Thyroid gland (tissue), 4 donors: Measurements from ENCODE around the gene MEI1. TPM values are rescaled to one million over a fixed set of nuclear protein-coding genes. Genes with fewer than 3 reads are reported as not detected.

Source experiments
- DNase-seq, 2 donors: peaks; one replicate each; pipeline ENCODE4 v3.0.0-alpha.2; 2019
- H3K27ac ChIP-seq, 3 donors: fragments of 200-600 bp; sonication (generic); 1 replicate in 2 of 3; 2 replicates in 1 of 3; pipeline ENCODE4 v1.5.1; 2016 to 2019; ENCODE audit warnings: mild to moderate bottlenecking in 1 of 3, moderate library complexity in 1 of 3
- H3K27me3 ChIP-seq: fragments of 200-600 bp; sonication (generic); one replicate; pipeline ENCODE4 v1.5.1; 2019
- H3K36me3 ChIP-seq, 2 donors: fragments of 200-600 bp; sonication (generic); one replicate each; pipeline ENCODE4 v1.5.1; 2016 to 2019
- H3K4me1 ChIP-seq, 2 donors: fragments of 200-600 bp; sonication (generic); one replicate each; pipeline ENCODE4 v1.5.1; 2017 to 2019
- H3K4me3 ChIP-seq, 3 donors: fragments of 200-600 bp; sonication (generic); replicated peaks in 1 of 3; 1 replicate in 2 of 3; 2 replicates in 1 of 3; pipeline ENCODE4 v1.5.1; 2016; ENCODE audit warnings: mild to moderate bottlenecking in 1 of 3
- H3K9me3 ChIP-seq: fragments of 200-600 bp; sonication (generic); one replicate; pipeline ENCODE4 v1.5.1; 2017
- POLR2A ChIP-seq, 2 donors: fragments of 450-650 bp; IDR thresholded peaks; one replicate each; pipeline ENCODE4 v1.6.1; 2017; ENCODE audit warnings: antibody characterized with exemption in 2 of 2, mild to moderate bottlenecking in 2 of 2, moderate library complexity in 1 of 2
- WGBS, 2 donors: methylation state at CpG; one replicate each; pipeline ENCODE4 v1.1.5; 2017; 5-methylcytosine and 5-hydroxymethylcytosine counted together
- intact Hi-C: fragments of 100-400 bp; cut with DNase I; formaldehyde crosslinking; loops from one replicate; pipeline ENCODE4 v1.15.1; 2023
- total RNA-seq, 4 donors: library from RNA; depleted of rRNA; stranded (reverse); fragments of >200 nt; gene quantifications; one replicate each; pipeline ENCODE4 v1.2.3, GENCODE V29; 2016
- TF ChIP-seq, protein P1 (sequence below), 6 experiments: fragments of 200-600 bp in 3 of 6; fragments of 450-650 bp in 3 of 6; sonication (generic) in 3 of 6; IDR thresholded peaks; one replicate each; pipeline ENCODE4 v1.5.1; 2016 to 2019; ENCODE audit warnings: antibody characterized with exemption in 6 of 6, mild to moderate bottlenecking in 2 of 6, inconsistent platforms in 1 of 6, moderate library complexity in 1 of 6

The MEI1 gene
- total RNA-seq, 4 donors from 2014 or later = 0.25 to 5.2 (median 1.4) TPM

- WGBS, 2 donors = 74 to 83% methylated on average over 6 of the region's 6 CpGs
- Histone ChIP-seq H3K4me3 (no peak overlapping the region), H3K9me3 (no peaks in the 10 kb centered on the region), H3K36me3 (peaks cover 10 to 14% of the 10 kb centered on the region in 2 donors), H3K27ac (no peak overlapping the region), H3K27me3 (no peaks in the 10 kb centered on the region), H3K4me1 (no peaks in the 10 kb centered on the region)
- no peak for DNase-seq
- intact Hi-C loops = no loop called here
- no peak for TF ChIP-seq POLR2A (IDR thresholded peaks at IDR 0.05)
- TF ChIP-seq, protein P1, sequence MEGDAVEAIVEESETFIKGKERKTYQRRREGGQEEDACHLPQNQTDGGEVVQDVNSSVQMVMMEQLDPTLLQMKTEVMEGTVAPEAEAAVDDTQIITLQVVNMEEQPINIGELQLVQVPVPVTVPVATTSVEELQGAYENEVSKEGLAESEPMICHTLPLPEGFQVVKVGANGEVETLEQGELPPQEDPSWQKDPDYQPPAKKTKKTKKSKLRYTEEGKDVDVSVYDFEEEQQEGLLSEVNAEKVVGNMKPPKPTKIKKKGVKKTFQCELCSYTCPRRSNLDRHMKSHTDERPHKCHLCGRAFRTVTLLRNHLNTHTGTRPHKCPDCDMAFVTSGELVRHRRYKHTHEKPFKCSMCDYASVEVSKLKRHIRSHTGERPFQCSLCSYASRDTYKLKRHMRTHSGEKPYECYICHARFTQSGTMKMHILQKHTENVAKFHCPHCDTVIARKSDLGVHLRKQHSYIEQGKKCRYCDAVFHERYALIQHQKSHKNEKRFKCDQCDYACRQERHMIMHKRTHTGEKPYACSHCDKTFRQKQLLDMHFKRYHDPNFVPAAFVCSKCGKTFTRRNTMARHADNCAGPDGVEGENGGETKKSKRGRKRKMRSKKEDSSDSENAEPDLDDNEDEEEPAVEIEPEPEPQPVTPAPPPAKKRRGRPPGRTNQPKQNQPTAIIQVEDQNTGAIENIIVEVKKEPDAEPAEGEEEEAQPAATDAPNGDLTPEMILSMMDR (IDR thresholded peaks at IDR 0.05) = no peak
Observed at GRCh38 chr22:41672780-41673509, 26.4 kb upstream of the MEI1 start.

DNA sequence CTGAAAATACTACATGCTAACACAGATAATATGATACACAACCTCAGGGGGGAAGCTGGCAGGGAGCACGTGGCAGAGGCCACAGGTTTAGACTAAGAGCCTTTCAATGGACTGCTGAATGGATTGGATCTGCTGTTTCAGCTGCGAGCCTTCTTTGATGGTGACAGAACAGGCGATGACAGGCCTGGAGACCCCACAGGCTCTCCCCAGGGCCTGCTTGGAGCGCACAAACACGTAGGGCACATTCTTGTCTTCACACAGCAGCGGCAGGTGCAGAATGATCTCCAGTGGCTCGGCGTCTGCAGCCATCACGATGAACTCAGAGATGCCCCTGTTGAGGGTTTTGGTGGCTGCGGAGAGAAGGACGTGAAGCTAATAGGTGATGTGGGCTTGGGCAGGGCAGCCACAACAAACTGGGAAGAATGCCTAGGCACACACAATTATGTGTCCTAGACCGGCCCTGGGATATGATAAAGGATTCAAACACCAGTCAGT, 24.4 kb upstream of the MEI1 start:
- Histone ChIP-seq H3K27ac (no peak overlapping the region), H3K4me3 (no peak overlapping the region), H3K9me3 (no peaks in the 10 kb centered on the region), H3K4me1 (no peaks in the 10 kb centered on the region), H3K36me3 (peaks cover 20 to 34% of the 10 kb centered on the region in 2 donors), H3K27me3 (no peaks in the 10 kb centered on the region)
- intact Hi-C loops = no loop called here
- 88 to 95% methylated on average over 10 to 12 of the region's 12 CpGs for WGBS, 2 donors
- no peak for TF ChIP-seq POLR2A (IDR thresholded peaks at IDR 0.05)
- TF ChIP-seq, protein P1 (IDR thresholded peaks at IDR 0.05) = no peak
- no peak for DNase-seq

- intact Hi-C loops = no loop called here
Observed at GRCh38 chr22:41676134-41676533, 23.2 kb upstream of the MEI1 start.

DNA sequence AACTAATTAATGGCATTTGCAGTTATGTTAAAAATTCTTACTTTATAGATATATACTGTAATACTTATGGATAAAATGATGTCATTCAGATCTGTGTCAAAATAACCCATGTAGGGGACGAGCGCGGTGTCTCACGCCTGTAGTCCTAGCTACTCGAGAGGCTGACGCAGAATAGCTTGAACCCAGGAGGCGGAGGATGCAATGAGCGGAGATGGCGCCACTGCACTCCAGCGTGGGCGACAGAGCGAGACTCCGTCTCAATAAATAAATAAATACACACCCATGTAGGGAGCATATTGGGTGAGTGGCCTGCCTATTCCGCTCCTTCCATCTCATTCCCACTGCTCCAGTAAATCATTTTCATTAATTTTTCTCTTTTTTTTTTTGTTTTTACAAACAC, 17.7 kb upstream of the MEI1 start:
- H3K27ac ChIP-seq = peak overlapping the region in 1 of 3 donors; percentile 89
- DNase-seq = peak in 1 of 2 donors; percentile 30
- no peaks in the 10 kb centered on the region for H3K9me3 ChIP-seq
- intact Hi-C loops = no loop called here
- H3K36me3 ChIP-seq = peaks cover 11 to 23% of the 10 kb centered on the region in 2 donors
- TF ChIP-seq, protein P1 (IDR thresholded peaks at IDR 0.05) = no peak
- TF ChIP-seq POLR2A (IDR thresholded peaks at IDR 0.05) = no peak
- 54 to 55% methylated on average over 14 of the region's 14 CpGs for WGBS, 2 donors
- peak overlapping the region in 2 of 3 donors; percentile 53 to 54 for H3K4me3 ChIP-seq
- H3K4me1 ChIP-seq = peaks cover 0 to 5% of the 10 kb centered on the region in 2 donors
- no peaks in the 10 kb centered on the region for H3K27me3 ChIP-seq

More at GRCh38 chr22:41676134-41676533, 23.2 kb upstream of the MEI1 start:
- no peak for DNase-seq
- 91 to 93% methylated on average over 4 of the region's 4 CpGs for WGBS, 2 donors
- H3K27me3 ChIP-seq = no peaks in the 10 kb centered on the region
- H3K27ac ChIP-seq = no peak overlapping the region
- TF ChIP-seq, protein P1 (IDR thresholded peaks at IDR 0.05) = no peak
- TF ChIP-seq POLR2A (IDR thresholded peaks at IDR 0.05) = no peak
- H3K4me1 ChIP-seq = no peaks in the 10 kb centered on the region
- peaks cover 20 to 38% of the 10 kb centered on the region in 2 donors for H3K36me3 ChIP-seq
- H3K9me3 ChIP-seq = no peaks in the 10 kb centered on the region
- no peak overlapping the region for H3K4me3 ChIP-seq
